AG04449 (cell line): ENCODE data around the gene NOC2L.
A peak's percentile ranks its signal among the peaks of the same experiment; 100 is the strongest.

ENCODE experiments used
- CTCF ChIA-PET: fragments of 350-600 bp; formaldehyde crosslinking; extraction: SDS; loops from one replicate; lab custom pipeline; 2021; ENCODE audit warnings: antibody characterized with exemption; lab: Yijun Ruan, JAX
- POLR2A ChIA-PET: fragments of 400-600, 350-600 bp; formaldehyde crosslinking; extraction: SDS; loops from one replicate; lab custom pipeline; 2020; ENCODE audit warnings: antibody characterized with exemption, inconsistent platforms; lab: Yijun Ruan, JAX
- DNase-seq: peaks from one replicate; pipeline ENCODE4 v3.0.0-alpha.2; 2010; ENCODE audit warnings: low read depth, low spot score
- H3K4me3 ChIP-seq: 2 replicates; pipeline ENCODE4 v1.5.1; 2011; ENCODE audit warnings: low read depth, mild to moderate bottlenecking, control low read depth, low read length
- TF ChIP-seq, protein P1 (sequence below): IDR thresholded peaks from one replicate; pipeline ENCODE4 v1.5.1; 2011; ENCODE audit warnings: mild to moderate bottlenecking, moderate library complexity, low read length, control low read depth, inconsistent platforms; ENCODE audit not compliant: insufficient read depth; ENCODE audit errors: missing control alignments

Gene NOC2L

GRCh38 chr1:908661-909060 lies 50.4 kb downstream of the NOC2L start:
- TF ChIP-seq, protein P1, sequence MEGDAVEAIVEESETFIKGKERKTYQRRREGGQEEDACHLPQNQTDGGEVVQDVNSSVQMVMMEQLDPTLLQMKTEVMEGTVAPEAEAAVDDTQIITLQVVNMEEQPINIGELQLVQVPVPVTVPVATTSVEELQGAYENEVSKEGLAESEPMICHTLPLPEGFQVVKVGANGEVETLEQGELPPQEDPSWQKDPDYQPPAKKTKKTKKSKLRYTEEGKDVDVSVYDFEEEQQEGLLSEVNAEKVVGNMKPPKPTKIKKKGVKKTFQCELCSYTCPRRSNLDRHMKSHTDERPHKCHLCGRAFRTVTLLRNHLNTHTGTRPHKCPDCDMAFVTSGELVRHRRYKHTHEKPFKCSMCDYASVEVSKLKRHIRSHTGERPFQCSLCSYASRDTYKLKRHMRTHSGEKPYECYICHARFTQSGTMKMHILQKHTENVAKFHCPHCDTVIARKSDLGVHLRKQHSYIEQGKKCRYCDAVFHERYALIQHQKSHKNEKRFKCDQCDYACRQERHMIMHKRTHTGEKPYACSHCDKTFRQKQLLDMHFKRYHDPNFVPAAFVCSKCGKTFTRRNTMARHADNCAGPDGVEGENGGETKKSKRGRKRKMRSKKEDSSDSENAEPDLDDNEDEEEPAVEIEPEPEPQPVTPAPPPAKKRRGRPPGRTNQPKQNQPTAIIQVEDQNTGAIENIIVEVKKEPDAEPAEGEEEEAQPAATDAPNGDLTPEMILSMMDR = no peak
- CTCF ChIA-PET = no interaction called here
- no peak overlapping the region for H3K4me3 ChIP-seq
- POLR2A ChIA-PET = no interaction called here
- no peak for DNase-seq

- ChIA-PET CTCF (interaction anchor here (5.4 kb wide), 1 partner anchor 32 kb away, joined by 67 read pairs; no protein-coding TSS in a partner anchor), POLR2A (no interaction called here)
- no peak overlapping the region for H3K4me3 ChIP-seq
- no peak for DNase-seq
- TF ChIP-seq, protein P1 = no peak
These were observed 51.2 kb downstream of the NOC2L start for GRCh38 chr1:907611-908451.

DNA sequence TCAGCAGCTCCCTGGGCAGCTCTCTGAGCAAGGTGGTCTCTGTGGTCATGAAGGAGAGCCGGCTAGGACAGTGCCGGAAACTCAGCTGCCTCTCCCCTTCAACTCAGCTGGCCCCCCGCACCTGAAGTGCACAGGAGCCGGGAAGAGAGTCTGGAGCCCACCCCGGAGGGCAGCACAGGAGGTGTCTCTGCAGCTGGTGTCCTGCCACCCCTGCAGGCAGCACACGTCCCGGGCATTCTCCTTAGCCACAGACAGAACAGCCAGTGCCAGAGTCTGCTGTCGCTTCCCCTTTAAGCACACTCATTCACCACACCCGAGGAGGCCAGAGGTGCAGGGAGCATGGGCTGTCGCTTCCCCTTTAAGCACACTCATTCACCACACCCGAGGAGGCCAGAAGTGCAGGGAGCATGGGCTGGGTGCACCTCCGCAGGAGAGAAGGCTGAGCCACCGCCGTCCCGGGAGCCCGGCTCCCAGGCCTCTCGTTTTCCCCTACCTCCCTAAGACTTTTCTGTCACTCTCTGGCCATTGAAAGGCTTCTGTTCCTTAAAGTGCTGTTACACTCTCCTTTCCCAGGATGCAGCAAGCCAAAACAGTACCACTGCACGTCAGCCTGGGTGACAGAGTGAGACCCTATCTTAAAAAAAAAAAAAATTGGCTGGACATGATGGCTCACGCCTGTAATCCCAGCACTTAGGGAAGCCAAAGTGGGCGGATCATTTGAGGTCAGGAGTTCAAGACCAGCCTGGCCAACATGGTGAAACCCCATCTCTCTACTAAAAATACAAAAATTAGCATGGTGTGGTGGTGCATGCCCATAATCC lies 52.2 kb downstream of the NOC2L start:
- POLR2A ChIA-PET = no interaction called here
- CTCF ChIA-PET = interaction anchor here (1.8 to 5.4 kb wide), 13 partner anchors 8 to 157 kb away, joined by 5 to 67 read pairs (median 11); partner anchors contain the start of genes KLHL17 and SAMD11
- no peak for DNase-seq
- no peak overlapping the region for H3K4me3 ChIP-seq
- TF ChIP-seq, protein P1 = no peak

GRCh38 chr1:905811-906599 lies 53.1 kb downstream of the NOC2L start:
- ChIA-PET POLR2A (no interaction called here), CTCF (interaction anchor here (1.4 to 5.4 kb wide), 22 partner anchors 9 to 158 kb away, joined by 3 to 67 read pairs (median 10); partner anchors contain the start of genes KLHL17, PERM1, PLEKHN1 and SAMD11)
- TF ChIP-seq, protein P1 = no peak

DNA sequence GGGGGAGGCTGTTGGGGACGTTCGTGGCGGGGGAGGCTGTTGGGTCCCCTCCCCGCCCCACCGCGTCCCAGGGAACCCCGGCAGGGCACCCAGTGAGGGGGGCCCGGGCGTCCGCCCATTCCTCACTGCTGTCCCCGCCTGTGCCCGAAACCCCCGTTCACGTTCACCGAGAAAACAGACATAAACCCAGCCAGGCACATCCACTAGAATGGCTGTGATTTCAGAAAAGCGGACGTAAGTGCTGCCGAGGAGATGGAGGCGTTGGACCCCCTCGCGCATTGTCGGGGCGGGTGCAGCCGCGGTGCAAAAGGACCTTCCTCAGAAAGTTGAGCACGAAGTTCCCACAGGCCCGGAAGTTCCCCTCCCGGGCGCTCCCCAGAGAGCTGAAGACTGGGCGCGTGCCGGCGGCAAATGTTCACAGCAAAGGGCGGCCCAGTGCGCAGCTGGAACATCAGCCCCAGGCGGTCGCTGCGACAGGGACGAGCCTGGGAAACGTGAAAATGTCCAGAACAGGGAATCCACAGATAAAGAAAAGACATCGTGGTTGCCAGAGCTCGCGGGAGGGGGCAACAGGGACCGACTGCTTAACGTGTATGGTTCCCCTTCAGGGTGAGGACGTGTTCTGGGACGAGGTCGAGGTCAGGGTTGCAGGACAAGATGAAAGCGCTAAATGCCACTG lies 53.8 kb downstream of the NOC2L start:
- H3K4me3 ChIP-seq = peak overlapping the region; percentile 57
- DNase-seq = no peak
- TF ChIP-seq, protein P1 = no peak
- ChIA-PET POLR2A (interaction anchor here (1.1 kb wide), 1 partner anchor 14 kb away, joined by 3 read pairs; no protein-coding TSS in a partner anchor), CTCF (interaction anchor here (0.6 to 5.4 kb wide), 32 partner anchors 7 to 159 kb away, joined by 3 to 67 read pairs (median 8); partner anchors contain the start of genes ISG15, KLHL17, NOC2L and PERM1)

More at GRCh38 chr1:905811-906599, 53.1 kb downstream of the NOC2L start:
- H3K4me3 ChIP-seq = no peak overlapping the region
- no peak for DNase-seq
